GM12864 (cell line): ENCODE data around the gene NAP1L4.

Source experiments
- DNase-seq: peaks from one replicate; pipeline ENCODE4 v3.0.0-alpha.2; 2011; ENCODE audit warnings: low read depth
- H3K4me3 ChIP-seq: 2 replicates; pipeline ENCODE4 v1.5.1; 2011; ENCODE audit warnings: mild to moderate bottlenecking, low read depth, low read length, control low read depth
- CTCF ChIP-seq: IDR thresholded peaks from 2 replicates; pipeline ENCODE4 v1.5.1; 2011; ENCODE audit warnings: low read depth, mild to moderate bottlenecking, moderate library complexity, low read length, control low read depth, inconsistent platforms; ENCODE audit errors: missing control alignments

Gene NAP1L4

GRCh38 chr11:2934611-2935239 is 57.4 kb downstream of the NAP1L4 start:
- H3K4me3 ChIP-seq, result no peak overlapping the region
- TF ChIP-seq CTCF, result no peak
- DNase-seq, result no peak

- TF ChIP-seq CTCF, result no peak
- DNase-seq, result no peak
- H3K4me3 ChIP-seq, result no peak overlapping the region
Observed at GRCh38 chr11:2934021-2934550, 58.0 kb downstream of the NAP1L4 start.

GRCh38 chr11:2933375-2934020 is 58.6 kb downstream of the NAP1L4 start:
- H3K4me3 ChIP-seq, result no peak overlapping the region
- no peak for DNase-seq
- TF ChIP-seq CTCF, result no peak

GRCh38 chr11:2932850-2933251 is 59.3 kb downstream of the NAP1L4 start:
- DNase-seq, result no peak
- no peak for TF ChIP-seq CTCF
- no peak overlapping the region for H3K4me3 ChIP-seq

- no peak for DNase-seq
- no peak for TF ChIP-seq CTCF
- no peak overlapping the region for H3K4me3 ChIP-seq
Observed at GRCh38 chr11:2931771-2932738, 60.1 kb downstream of the NAP1L4 start.

- DNase-seq, result no peak
- TF ChIP-seq CTCF, result no peak
- H3K4me3 ChIP-seq, result no peak overlapping the region
Observed at GRCh38 chr11:2931420-2931746, 60.7 kb downstream of the NAP1L4 start.
